Smooth muscle cell (in vitro differentiated cells): ENCODE data around the gene NDST3. TPM values are rescaled to one million over a fixed set of nuclear protein-coding genes. Genes with fewer than 3 reads are reported as not detected.

Experiments
- DNase-seq: peaks from one replicate; lab custom pipeline; 2025; ENCODE audit not compliant: unreplicated experiment; lab: John Stamatoyannopoulos, UW
- H2AFZ ChIP-seq: fragments of 200-600 bp; sonication (generic); 2 replicates; pipeline ENCODE4 v1.6.0; 2016; ENCODE audit warnings: antibody characterized with exemption, low read depth, mild to moderate bottlenecking
- H3F3A ChIP-seq: fragments of 200-600 bp; sonication (generic); 2 replicates; pipeline ENCODE4 v1.6.0; 2017; ENCODE audit warnings: antibody characterized with exemption, low read depth
- H3K27ac ChIP-seq: fragments of 200-600 bp; sonication (generic); 2 replicates; pipeline ENCODE4 v1.5.1; 2016; ENCODE audit warnings: low read depth, mild to moderate bottlenecking
- H3K27me3 ChIP-seq: fragments of 200-600 bp; sonication (generic); 2 replicates; pipeline ENCODE4 v1.6.1; 2016; ENCODE audit warnings: low read depth, mild to moderate bottlenecking
- H3K36me3 ChIP-seq: fragments of 200-600 bp; sonication (generic); 2 replicates; pipeline ENCODE4 v1.5.1; 2016; ENCODE audit warnings: low read depth
- H3K4me1 ChIP-seq: fragments of 200-600 bp; sonication (generic); 2 replicates; pipeline ENCODE4 v1.5.1; 2016; ENCODE audit warnings: low read depth
- H3K4me2 ChIP-seq: fragments of 200-600 bp; sonication (generic); 2 replicates; pipeline ENCODE4 v1.6.0; 2016; ENCODE audit warnings: mild to moderate bottlenecking
- H3K4me3 ChIP-seq: fragments of 200-600 bp; sonication (generic); 2 replicates; pipeline ENCODE4 v1.5.1; 2016; ENCODE audit warnings: mild to moderate bottlenecking
- H3K79me2 ChIP-seq: fragments of 200-600 bp; sonication (generic); 2 replicates; pipeline ENCODE4 v1.6.0; 2016; ENCODE audit warnings: low read depth, mild to moderate bottlenecking
- H3K9ac ChIP-seq: fragments of 200-600 bp; sonication (generic); 2 replicates; pipeline ENCODE4 v1.6.0; 2016; ENCODE audit warnings: low read depth
- H3K9me3 ChIP-seq: fragments of 200-600 bp; sonication (generic); replicated peaks from 2 replicates; pipeline ENCODE4 v1.5.1; 2016; ENCODE audit warnings: low read depth
- H4K20me1 ChIP-seq: fragments of 200-600 bp; sonication (generic); 2 replicates; pipeline ENCODE4 v1.6.0; 2016; ENCODE audit warnings: low read depth
- WGBS: methylation state at CpG from one replicate; pipeline ENCODE4 v1.1.7; 2016; ENCODE audit warnings: low lambda C conversion rate; 5-methylcytosine and 5-hydroxymethylcytosine counted together
- polyA plus RNA-seq: library from polyadenylated mRNA; unstranded; fragments of >200 nt; fragmentation: Nextera tagmentation; extraction: Ambion mirVana; gene quantifications from 2 replicates; pipeline ENCODE4 v1.2.1, GENCODE V29; 2016
- total RNA-seq: library from RNA; depleted of rRNA; stranded (reverse); fragments of >200 nt; gene quantifications from 2 replicates; pipeline ENCODE4 v1.2.3, GENCODE V29; 2014
- TF ChIP-seq, protein P1 (sequence below): fragments of 200-600 bp; sonication (generic); IDR thresholded peaks from 2 replicates; pipeline ENCODE4 v1.5.1; 2017; ENCODE audit warnings: borderline replicate concordance, mild to moderate bottlenecking, antibody characterized with exemption; ENCODE audit not compliant: insufficient read depth, poor library complexity, severe bottlenecking

The NDST3 gene
- total and polyA plus RNA-seq, 2 experiments from 2014 or later, result 0.13 TPM; not detected in 1

DNA sequence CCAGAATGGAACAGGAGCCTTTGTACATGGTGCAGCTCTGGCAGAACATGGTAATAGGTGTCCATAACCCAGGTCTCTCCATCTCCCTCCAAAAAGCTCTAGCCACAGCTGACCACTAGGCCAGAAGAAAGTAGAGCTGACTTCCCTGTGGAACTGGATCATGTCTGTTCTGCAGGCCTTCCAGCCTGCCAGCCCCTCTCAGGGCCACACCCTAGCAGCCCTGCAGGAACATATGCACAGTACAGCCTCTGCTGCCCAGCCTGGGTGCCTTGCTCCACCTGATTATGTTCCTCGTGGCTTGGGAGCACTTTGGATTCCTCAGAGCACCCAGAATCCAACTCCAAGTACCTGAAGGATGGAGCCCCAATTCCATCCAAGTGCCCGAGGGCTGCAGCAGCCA lies 12.0 kb downstream of the NDST3 start:
- H3K4me3 ChIP-seq, result no peak overlapping the region
- WGBS, result 81% methylated on average over 2 of the region's 2 CpGs
- H3K9me3 ChIP-seq, result no peaks in the 10 kb centered on the region
- TF ChIP-seq, protein P1, sequence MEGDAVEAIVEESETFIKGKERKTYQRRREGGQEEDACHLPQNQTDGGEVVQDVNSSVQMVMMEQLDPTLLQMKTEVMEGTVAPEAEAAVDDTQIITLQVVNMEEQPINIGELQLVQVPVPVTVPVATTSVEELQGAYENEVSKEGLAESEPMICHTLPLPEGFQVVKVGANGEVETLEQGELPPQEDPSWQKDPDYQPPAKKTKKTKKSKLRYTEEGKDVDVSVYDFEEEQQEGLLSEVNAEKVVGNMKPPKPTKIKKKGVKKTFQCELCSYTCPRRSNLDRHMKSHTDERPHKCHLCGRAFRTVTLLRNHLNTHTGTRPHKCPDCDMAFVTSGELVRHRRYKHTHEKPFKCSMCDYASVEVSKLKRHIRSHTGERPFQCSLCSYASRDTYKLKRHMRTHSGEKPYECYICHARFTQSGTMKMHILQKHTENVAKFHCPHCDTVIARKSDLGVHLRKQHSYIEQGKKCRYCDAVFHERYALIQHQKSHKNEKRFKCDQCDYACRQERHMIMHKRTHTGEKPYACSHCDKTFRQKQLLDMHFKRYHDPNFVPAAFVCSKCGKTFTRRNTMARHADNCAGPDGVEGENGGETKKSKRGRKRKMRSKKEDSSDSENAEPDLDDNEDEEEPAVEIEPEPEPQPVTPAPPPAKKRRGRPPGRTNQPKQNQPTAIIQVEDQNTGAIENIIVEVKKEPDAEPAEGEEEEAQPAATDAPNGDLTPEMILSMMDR, result no peak
- no peaks in the 10 kb centered on the region for H4K20me1 ChIP-seq
- no peaks in the 10 kb centered on the region for H3K79me2 ChIP-seq
- no peak overlapping the region for H2AFZ ChIP-seq
- H3K4me1 ChIP-seq, result no peaks in the 10 kb centered on the region
- no peaks in the 10 kb centered on the region for H3F3A ChIP-seq
- no peak for DNase-seq
- H3K27me3 ChIP-seq, result no peaks in the 10 kb centered on the region
- no peaks in the 10 kb centered on the region for H3K36me3 ChIP-seq
- no peak overlapping the region for H3K4me2 ChIP-seq
- H3K27ac ChIP-seq, result no peak overlapping the region
- no peak overlapping the region for H3K9ac ChIP-seq

DNA sequence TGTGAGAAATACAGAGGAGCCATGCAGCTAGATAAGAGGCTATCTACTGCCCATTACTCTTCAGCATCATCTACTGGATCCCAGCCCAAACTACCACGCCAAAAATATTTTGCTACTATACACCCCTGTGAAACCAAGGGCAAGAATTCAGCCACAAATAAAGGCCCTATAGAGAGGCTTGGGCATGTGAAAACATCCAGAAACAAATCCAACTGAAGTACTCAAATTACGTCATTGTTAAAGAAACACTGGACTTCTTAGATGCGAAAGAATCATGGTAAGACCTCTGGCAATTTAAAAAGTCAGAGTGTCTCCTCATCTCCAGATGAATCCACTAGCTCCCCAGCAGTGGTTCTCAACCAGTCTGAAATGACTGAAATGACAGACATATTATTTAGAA lies 12.8 kb downstream of the NDST3 start:
- H3K4me3 ChIP-seq, result no peak overlapping the region
- TF ChIP-seq, protein P1, result no peak
- H4K20me1 ChIP-seq, result no peaks in the 10 kb centered on the region
- no peak overlapping the region for H3K27ac ChIP-seq
- H3K79me2 ChIP-seq, result no peaks in the 10 kb centered on the region
- H3K4me2 ChIP-seq, result no peak overlapping the region
- 95% methylated on average over 3 of the region's 3 CpGs for WGBS
- no peak overlapping the region for H3K9ac ChIP-seq
- no peaks in the 10 kb centered on the region for H3K36me3 ChIP-seq
- no peaks in the 10 kb centered on the region for H3K27me3 ChIP-seq
- no peaks in the 10 kb centered on the region for H3K4me1 ChIP-seq
- no peak for DNase-seq
- H3K9me3 ChIP-seq, result no peaks in the 10 kb centered on the region
- H3F3A ChIP-seq, result no peaks in the 10 kb centered on the region
- H2AFZ ChIP-seq, result no peak overlapping the region

DNA sequence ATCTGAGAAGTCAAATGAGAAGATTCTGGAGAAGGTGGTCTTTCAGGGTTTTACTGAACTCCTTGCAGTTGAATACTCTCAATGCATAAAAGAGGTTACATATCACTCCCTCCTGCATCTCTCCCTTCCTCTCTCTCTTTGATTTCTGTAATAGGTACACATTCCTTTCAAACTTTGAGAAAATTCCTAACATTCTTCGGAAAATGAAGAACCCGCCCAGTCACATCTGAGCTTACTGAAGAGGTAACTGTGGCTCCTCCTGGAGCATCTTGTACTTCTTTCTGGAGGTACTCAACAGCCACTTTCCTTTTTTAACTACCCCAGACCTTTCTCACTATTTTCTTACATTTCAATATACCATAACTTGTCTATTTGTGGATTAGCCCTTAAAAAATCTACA lies 24.7 kb downstream of the NDST3 start:
- Histone ChIP-seq H3K79me2 (no peaks in the 10 kb centered on the region), H3K4me2 (no peak overlapping the region), H3K27ac (no peak overlapping the region), H3K36me3 (no peaks in the 10 kb centered on the region), H3K4me1 (no peaks in the 10 kb centered on the region), H3K4me3 (no peak overlapping the region), H4K20me1 (no peaks in the 10 kb centered on the region), H3K9me3 (no peaks in the 10 kb centered on the region), H3K9ac (no peak overlapping the region), H2AFZ (no peak overlapping the region), H3F3A (no peaks in the 10 kb centered on the region), H3K27me3 (no peaks in the 10 kb centered on the region)
- no peak for DNase-seq
- WGBS, result 81% methylated on average over 2 of the region's 2 CpGs
- TF ChIP-seq, protein P1, result no peak

DNA sequence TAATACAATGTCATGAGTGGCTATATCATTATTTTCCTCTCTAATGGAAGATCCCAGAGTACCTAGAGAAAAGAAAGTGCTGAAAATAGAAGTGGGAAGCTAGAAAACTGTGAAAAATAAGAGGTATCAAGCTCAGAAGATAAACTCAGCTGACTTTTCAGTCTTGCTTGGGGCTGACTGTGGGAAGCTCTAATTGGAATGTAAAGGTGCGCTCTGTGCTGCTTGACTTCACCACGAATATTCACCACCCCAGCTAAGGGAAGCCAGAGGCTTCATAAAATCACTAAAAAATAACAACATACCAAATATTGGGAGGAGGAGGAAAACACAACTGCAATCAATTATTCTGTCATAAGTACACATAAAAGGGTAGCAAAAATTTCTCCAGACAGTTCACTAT lies 25.1 kb downstream of the NDST3 start:
- H2AFZ ChIP-seq, result no peak overlapping the region
- H3K4me1 ChIP-seq, result no peaks in the 10 kb centered on the region
- H3K79me2 ChIP-seq, result no peaks in the 10 kb centered on the region
- no peaks in the 10 kb centered on the region for H3K36me3 ChIP-seq
- no peak for DNase-seq
- no peaks in the 10 kb centered on the region for H3K9me3 ChIP-seq
- H3K4me2 ChIP-seq, result no peak overlapping the region
- H3K27me3 ChIP-seq, result no peaks in the 10 kb centered on the region
- H3K27ac ChIP-seq, result no peak overlapping the region
- no peaks in the 10 kb centered on the region for H3F3A ChIP-seq
- TF ChIP-seq, protein P1, result no peak
- H3K4me3 ChIP-seq, result no peak overlapping the region
- WGBS, result 65% methylated on average over 2 of the region's 2 CpGs
- no peaks in the 10 kb centered on the region for H4K20me1 ChIP-seq
- H3K9ac ChIP-seq, result no peak overlapping the region
